GM23338 (cell line): Measurements from ENCODE around the gene DNLZ. TPM values are rescaled to one million over a fixed set of nuclear protein-coding genes. Genes with fewer than 3 reads are reported as not detected.

Experiments
- ATAC-seq: fragments of 200-7000 bp; cut with Tn5 transposase; 3 replicates; pipeline ENCODE4 v1.9.1; 2020
- DNase-seq: peaks from one replicate; pipeline ENCODE4 v3.0.0-alpha.2; 2015; ENCODE audit warnings: low spot score
- H2AFZ ChIP-seq: fragments of 200-600 bp; sonication (generic); 2 replicates; pipeline ENCODE4 v1.8.0; 2016; ENCODE audit warnings: antibody characterized with exemption, mild to moderate bottlenecking, moderate library complexity
- H3F3A ChIP-seq: fragments of 200-600 bp; sonication (generic); replicated peaks from 2 replicates; pipeline ENCODE4 v1.8.0; 2017; ENCODE audit warnings: antibody characterized with exemption, mixed run types, low read depth
- H3K27ac ChIP-seq: fragments of 200-600 bp; sonication (generic); 2 replicates; pipeline ENCODE4 v1.6.1; 2016; ENCODE audit warnings: low read depth
- H3K27me3 ChIP-seq: fragments of 200-600 bp; sonication (generic); 2 replicates; pipeline ENCODE4 v1.8.0; 2016; ENCODE audit warnings: mild to moderate bottlenecking, mixed run types, moderate library complexity; ENCODE audit not compliant: insufficient read depth
- H3K36me3 ChIP-seq: fragments of 200-600 bp; sonication (generic); 2 replicates; pipeline ENCODE4 v1.8.0; 2016; ENCODE audit warnings: mild to moderate bottlenecking; ENCODE audit not compliant: insufficient read depth
- H3K4me1 ChIP-seq: fragments of 200-600 bp; sonication (generic); 2 replicates; pipeline ENCODE4 v1.8.0; 2016; ENCODE audit warnings: mild to moderate bottlenecking, moderate library complexity; ENCODE audit not compliant: insufficient read depth
- H3K4me2 ChIP-seq: fragments of 200-600 bp; sonication (generic); 2 replicates; pipeline ENCODE4 v1.7.1; 2017; ENCODE audit warnings: mixed run types
- H3K4me3 ChIP-seq: fragments of 200-600 bp; sonication (generic); 2 replicates; pipeline ENCODE4 v1.6.1; 2016; ENCODE audit warnings: mixed run types
- H3K79me2 ChIP-seq: fragments of 200-600 bp; sonication (generic); replicated peaks from 2 replicates; pipeline ENCODE4 v1.8.0; 2017; ENCODE audit warnings: mild to moderate bottlenecking; ENCODE audit not compliant: insufficient read depth
- H3K9me2 ChIP-seq: fragments of 200-600 bp; sonication (generic); 2 replicates; pipeline ENCODE4 v1.8.0; 2017; ENCODE audit not compliant: insufficient read depth
- H4K20me1 ChIP-seq: fragments of 200-600 bp; sonication (generic); replicated peaks from 2 replicates; pipeline ENCODE4 v1.8.0; 2017; ENCODE audit warnings: mild to moderate bottlenecking; ENCODE audit not compliant: insufficient read depth
- H3K27ac Mint-ChIP-seq: 2 replicates; pipeline ENCODE4 v1.8.0; 2020; ENCODE audit warnings: inconsistent platforms, mild to moderate bottlenecking, moderate library complexity, mixed read lengths
- H3K27me3 Mint-ChIP-seq: 3 replicates; pipeline ENCODE4 v1.8.0; 2022; ENCODE audit warnings: low read depth, mild to moderate bottlenecking, moderate library complexity, mixed read lengths, inconsistent platforms; ENCODE audit not compliant: insufficient read depth, poor library complexity
- H3K36me3 Mint-ChIP-seq: 3 replicates; pipeline ENCODE4 v1.8.0; 2021; ENCODE audit warnings: low read depth, mild to moderate bottlenecking, inconsistent platforms, moderate library complexity, mixed read lengths
- H3K4me1 Mint-ChIP-seq: 3 replicates; pipeline ENCODE4 v1.8.0; 2020; ENCODE audit warnings: mild to moderate bottlenecking, inconsistent platforms, mixed read lengths
- H3K4me3 Mint-ChIP-seq: 3 replicates; pipeline ENCODE4 v1.8.0; 2021; ENCODE audit warnings: moderate library complexity, mild to moderate bottlenecking, inconsistent platforms, mixed read lengths
- H3K9me3 Mint-ChIP-seq: 3 replicates; pipeline ENCODE4 v1.8.0; 2020; ENCODE audit warnings: moderate library complexity, mild to moderate bottlenecking, inconsistent platforms, mixed read lengths
- CREB1 ChIP-seq: fragments of 250-450 bp; sonication (Bioruptor Pico); IDR thresholded peaks from 2 replicates; pipeline ENCODE4 v1.5.0; 2020; ENCODE audit warnings: low read depth, mild to moderate bottlenecking, moderate library complexity
- CTCF ChIP-seq, 2 experiments: fragments of 200-600 bp in 1 of 2; sonication (generic) in 1 of 2; conservative IDR thresholded peaks; 2 replicates each; pipeline versions ENCODE4 v1.5.1 to v1.6.1; 2016 to 2017; ENCODE audit warnings: antibody characterized with exemption in 2 of 2, low read depth in 2 of 2, mild to moderate bottlenecking in 2 of 2, moderate library complexity in 1 of 2
- ETS1 ChIP-seq: IDR thresholded peaks from 2 replicates; pipeline ENCODE4 v1.6.1; 2016; ENCODE audit warnings: antibody characterized with exemption
- EZH2 ChIP-seq: fragments of 200-600 bp; sonication (generic); IDR thresholded peaks from one replicate; pipeline ENCODE4 v1.8.0; 2017; ENCODE audit warnings: antibody characterized with exemption, mild to moderate bottlenecking, low read depth; ENCODE audit not compliant: unreplicated experiment
- EZH2phosphoT487 ChIP-seq: fragments of 200-600 bp; sonication (generic); IDR thresholded peaks from one replicate; pipeline ENCODE4 v1.8.1; 2018; ENCODE audit warnings: antibody characterized with exemption; ENCODE audit not compliant: unreplicated experiment
- JUNB ChIP-seq: IDR thresholded peaks from one replicate; pipeline ENCODE4 v1.6.1; 2016; ENCODE audit warnings: antibody characterized with exemption; ENCODE audit not compliant: unreplicated experiment
- NANOG ChIP-seq: IDR thresholded peaks from 2 replicates; pipeline ENCODE4 v1.6.1; 2016; ENCODE audit warnings: antibody characterized with exemption, borderline replicate concordance
- POLR2AphosphoS5 ChIP-seq: IDR thresholded peaks from 2 replicates; pipeline ENCODE4 v1.6.1; 2016; ENCODE audit warnings: antibody characterized with exemption, low read depth
- REST ChIP-seq: IDR thresholded peaks from one replicate; pipeline ENCODE4 v1.6.1; 2018; ENCODE audit warnings: antibody characterized with exemption; ENCODE audit not compliant: unreplicated experiment
- STAT1 ChIP-seq: IDR thresholded peaks from one replicate; pipeline ENCODE4 v1.6.1; 2016; ENCODE audit warnings: antibody characterized with exemption; ENCODE audit not compliant: unreplicated experiment
- ZNF114 ChIP-seq: fragments of 250-450 bp; sonication (Bioruptor Pico); IDR thresholded peaks from 2 replicates; pipeline ENCODE4 v1.5.0; 2020; ENCODE audit warnings: mild to moderate bottlenecking, moderate library complexity
- ZNF331 ChIP-seq: fragments of 250-450 bp; sonication (Bioruptor Pico); IDR thresholded peaks from 2 replicates; pipeline ENCODE4 v1.5.0; 2020; ENCODE audit warnings: low read depth, mild to moderate bottlenecking, moderate library complexity
- ZNF462 ChIP-seq: fragments of 250-450 bp; sonication (Bioruptor Pico); IDR thresholded peaks from 2 replicates; pipeline ENCODE4 v1.5.0; 2020; ENCODE audit warnings: mild to moderate bottlenecking, moderate library complexity
- polyA plus RNA-seq: library from polyadenylated mRNA; unstranded; fragments of >200 nt; fragmentation: Nextera tagmentation; extraction: Ambion mirVana; gene quantifications from 2 replicates; pipeline ENCODE4 v1.2.1, GENCODE V29; 2016
- total RNA-seq: library from RNA; depleted of rRNA; stranded (reverse); fragments of >200 nt; shearing (Covaris generic); gene quantifications from 2 replicates; pipeline ENCODE4 v1.2.3, GENCODE V29; 2014

The DNLZ gene
- total and polyA plus RNA-seq, 2 experiments from 2014 or later, result 33.4 to 53.9 TPM

- no peak overlapping the region for H3K4me3 ChIP-seq
- Mint-ChIP-seq H3K4me1 (peaks cover 9% of the 10 kb centered on the region; the same call in 1 of the 3 replicates), H3K27me3 (peaks cover 16% of the 10 kb centered on the region), H3K36me3 (no peaks in the 10 kb centered on the region), H3K4me3 (peak overlapping the region; percentile 82; the same call in 2 of the 3 replicates), H3K27ac (no peak overlapping the region), H3K9me3 (no peaks in the 10 kb centered on the region)
- ATAC-seq (no peak), DNase-seq (no peak)
- no peaks in the 10 kb centered on the region for H3K27me3 ChIP-seq
- H3K4me1 ChIP-seq, result no peaks in the 10 kb centered on the region; the same call in 1 of the 2 replicates
- H3K27ac ChIP-seq, result no peak overlapping the region
- H3K4me2 ChIP-seq, result peak overlapping the region; percentile 29; the same call in 1 of the 2 replicates
- H3K9me2 ChIP-seq, result no peaks in the 10 kb centered on the region
- no peak for TF ChIP-seq CTCF (conservative IDR thresholded peaks at IDR 0.05; ENCODE audit: low read depth in 2 of 2)
- TF ChIP-seq JUNB, result no peak
- no peak for TF ChIP-seq STAT1
- TF ChIP-seq NANOG, result no peak
- no peak for TF ChIP-seq EZH2
- no peak for TF ChIP-seq CREB1
- no peak for TF ChIP-seq EZH2phosphoT487
- no peak for TF ChIP-seq REST
- TF ChIP-seq ZNF331 (CRISPR knock-in tag), result no peak
- TF ChIP-seq ZNF462 (CRISPR knock-in tag), result no peak
- no peak for TF ChIP-seq POLR2AphosphoS5
- no peak for TF ChIP-seq ZNF114 (CRISPR knock-in tag)
- no peak for TF ChIP-seq ETS1
- H2AFZ ChIP-seq, result no peak overlapping the region
- no peaks in the 10 kb centered on the region for H3F3A ChIP-seq
- H4K20me1 ChIP-seq, result no peaks in the 10 kb centered on the region
- H3K79me2 ChIP-seq, result no peaks in the 10 kb centered on the region
- H3K36me3 ChIP-seq, result no peaks in the 10 kb centered on the region
Observed at GRCh38 chr9:136362450-136362784, 1.1 kb downstream of the DNLZ start.
